Endodermal cell (in vitro differentiated cells): Measurements from ENCODE around the gene KLHDC10. TPM values are rescaled to one million over a fixed set of nuclear protein-coding genes. Genes with fewer than 3 reads are reported as not detected.

Source experiments
- DNase-seq: peaks from one replicate; pipeline ENCODE4 v3.0.0-alpha.2; 2017
- H3K27ac ChIP-seq: 2 replicates; pipeline ENCODE4 v1.5.1; 2013; ENCODE audit warnings: mild to moderate bottlenecking, low read depth, low read length, moderate library complexity
- H3K27me3 ChIP-seq: 2 replicates; pipeline ENCODE4 v1.6.1; 2013; ENCODE audit warnings: mild to moderate bottlenecking, low read length, moderate library complexity; ENCODE audit not compliant: insufficient read depth, control insufficient read depth, poor library complexity, severe bottlenecking
- H3K36me3 ChIP-seq: 2 replicates; pipeline ENCODE4 v1.7.0; 2013; ENCODE audit warnings: mild to moderate bottlenecking, low read length, moderate library complexity; ENCODE audit not compliant: control insufficient read depth, insufficient read depth
- H3K4me1 ChIP-seq: one replicate; pipeline ENCODE4 v1.7.0; 2013; ENCODE audit warnings: low read length; ENCODE audit not compliant: control insufficient read depth, insufficient read depth
- H3K4me3 ChIP-seq: 2 replicates; pipeline ENCODE4 v1.5.1; 2013; ENCODE audit warnings: mild to moderate bottlenecking, low read length, moderate library complexity
- H3K9ac ChIP-seq: 2 replicates; pipeline ENCODE4 v1.6.1; 2013; ENCODE audit warnings: mild to moderate bottlenecking, low read length, moderate library complexity; ENCODE audit not compliant: poor library complexity, severe bottlenecking; ENCODE audit errors: extremely low read depth
- H3K9me3 ChIP-seq: 2 replicates; pipeline ENCODE4 v1.6.1; 2013; ENCODE audit warnings: mild to moderate bottlenecking, low read length, moderate library complexity; ENCODE audit not compliant: control insufficient read depth
- H3K27ac Mint-ChIP-seq: 2 replicates; pipeline ENCODE4 v1.8.0; 2020; ENCODE audit warnings: mixed read lengths
- H3K27me3 Mint-ChIP-seq: 2 replicates; pipeline ENCODE4 v1.8.0; 2021; ENCODE audit warnings: mild to moderate bottlenecking, mixed read lengths; ENCODE audit not compliant: insufficient read depth
- H3K36me3 Mint-ChIP-seq: 2 replicates; pipeline ENCODE4 v1.8.0; 2020; ENCODE audit warnings: low read depth, mixed read lengths
- H3K4me1 Mint-ChIP-seq: 2 replicates; pipeline ENCODE4 v1.8.0; 2020; ENCODE audit warnings: mixed read lengths
- H3K4me3 Mint-ChIP-seq: 2 replicates; pipeline ENCODE4 v1.8.0; 2020; ENCODE audit warnings: mild to moderate bottlenecking, moderate library complexity, mixed read lengths
- H3K9me3 Mint-ChIP-seq: 2 replicates; pipeline ENCODE4 v1.8.0; 2020; ENCODE audit warnings: mild to moderate bottlenecking, mixed read lengths
- CTCF ChIP-seq: fragments of 200-600 bp; sonication (generic); conservative IDR thresholded peaks from 2 replicates; pipeline ENCODE4 v1.5.0; 2021; ENCODE audit warnings: antibody characterized with exemption, mild to moderate bottlenecking
- WGBS, 2 experiments: methylation state at CpG; one replicate each; pipeline versions ENCODE4 v1.1.5 to v1.1.7; 2013; ENCODE audit warnings: missing lambda C conversion rate in 2 of 2, mixed read lengths in 1 of 2; ENCODE audit not compliant: insufficient coverage in 1 of 2, insufficient read length in 1 of 2; 5-methylcytosine and 5-hydroxymethylcytosine counted together
- total RNA-seq, 2 donors: library from RNA; stranded (reverse); fragmentation: NEBNext Ultra II Directional in 1 of 2; extraction: Animal tissue kit (Norgen Biotek cat#: 25700) in 1 of 2; gene quantifications; 2 replicates in 1 of 2; 3 replicates in 1 of 2; pipeline ENCODE4 v1.2.1, GENCODE V29; 2021

The KLHDC10 gene
- total RNA-seq, 2 donors from 2014 or later: 20.6 to 22.2 TPM

GRCh38 chr7:130156140-130156539, 85.8 kb downstream of the KLHDC10 start:
- Histone ChIP-seq H3K27me3 (no peaks in the 10 kb centered on the region), H3K9ac (no peak overlapping the region), H3K27ac (no peak overlapping the region), H3K4me3 (no peak overlapping the region), H3K36me3 (peaks cover 21% of the 10 kb centered on the region), H3K9me3 (peaks cover 4% of the 10 kb centered on the region), H3K4me1 (no peaks in the 10 kb centered on the region)
- Mint-ChIP-seq H3K27me3 (no peaks in the 10 kb centered on the region), H3K27ac (no peak overlapping the region), H3K36me3 (peaks cover 41% of the 10 kb centered on the region), H3K4me3 (no peak overlapping the region), H3K9me3 (peaks cover 14% of the 10 kb centered on the region), H3K4me1 (no peaks in the 10 kb centered on the region)
- 92 to 100% methylated on average over 5 to 7 of the region's 7 CpGs for WGBS, 2 experiments
- DNase-seq: no peak
- no peak for TF ChIP-seq CTCF

- Mint-ChIP-seq H3K27ac (peak overlapping the region; percentile 50), H3K27me3 (no peaks in the 10 kb centered on the region), H3K36me3 (peaks cover 54% of the 10 kb centered on the region), H3K4me1 (no peaks in the 10 kb centered on the region), H3K4me3 (no peak overlapping the region), H3K9me3 (peaks cover 14% of the 10 kb centered on the region)
- WGBS, 2 experiments: 94 to 100% methylated on average over 5 to 7 of the region's 7 CpGs
- H3K4me3 ChIP-seq: no peak overlapping the region
- peaks cover 4% of the 10 kb centered on the region for H3K9me3 ChIP-seq
- no peak for DNase-seq
- peaks cover 26% of the 10 kb centered on the region for H3K36me3 ChIP-seq
- no peak overlapping the region for H3K27ac ChIP-seq
- no peak for TF ChIP-seq CTCF
- H3K27me3 ChIP-seq: no peaks in the 10 kb centered on the region
- no peak overlapping the region for H3K9ac ChIP-seq
- no peaks in the 10 kb centered on the region for H3K4me1 ChIP-seq
These were observed 87.4 kb downstream of the KLHDC10 start for GRCh38 chr7:130157700-130158099.

GRCh38 chr7:130160023-130160422, 89.7 kb downstream of the KLHDC10 start:
- no peak overlapping the region for H3K27ac ChIP-seq
- H3K9me3 Mint-ChIP-seq: peaks cover 14% of the 10 kb centered on the region
- peaks cover 45% of the 10 kb centered on the region for H3K36me3 ChIP-seq
- no peak overlapping the region for H3K4me3 Mint-ChIP-seq
- DNase-seq: no peak
- H3K4me3 ChIP-seq: no peak overlapping the region
- no peaks in the 10 kb centered on the region for H3K27me3 Mint-ChIP-seq
- 93 to 97% methylated on average over 2 of the region's 2 CpGs for WGBS, 2 experiments
- H3K9ac ChIP-seq: no peak overlapping the region
- no peaks in the 10 kb centered on the region for H3K4me1 ChIP-seq
- peaks cover 4% of the 10 kb centered on the region for H3K9me3 ChIP-seq
- H3K36me3 Mint-ChIP-seq: peaks cover 69% of the 10 kb centered on the region
- no peak for TF ChIP-seq CTCF
- H3K4me1 Mint-ChIP-seq: no peaks in the 10 kb centered on the region
- no peak overlapping the region for H3K27ac Mint-ChIP-seq
- no peaks in the 10 kb centered on the region for H3K27me3 ChIP-seq
